ENCODE data around the gene DDRGK1.

DDRGK1 gene

GRCh38 chr20:3246682-3247081, 42.2 kb upstream of the DDRGK1 start:
- no peak overlapping the region for H3K4me3 ChIP-seq (ENCODE audit: low read depth, low read length)
- DNase-seq (ENCODE audit: low read depth) = no peak
- no peak for TF ChIP-seq CTCF (conservative IDR thresholded peaks at IDR 0.05; ENCODE audit: low read depth, low read length)

- no peak overlapping the region for H3K4me3 ChIP-seq (ENCODE audit: low read depth, low read length)
- no peak for DNase-seq (ENCODE audit: low read depth)
- no peak for TF ChIP-seq CTCF (conservative IDR thresholded peaks at IDR 0.05; ENCODE audit: low read depth, low read length)
Measured at GRCh38 chr20:3245711-3246110, 41.2 kb upstream of the DDRGK1 start.

- no peak for TF ChIP-seq CTCF (conservative IDR thresholded peaks at IDR 0.05; ENCODE audit: low read depth, low read length)
- no peak for DNase-seq (ENCODE audit: low read depth)
- H3K4me3 ChIP-seq (ENCODE audit: low read depth, low read length) = no peak overlapping the region
Measured at GRCh38 chr20:3245156-3245555, 40.7 kb upstream of the DDRGK1 start.

GRCh38 chr20:3244613-3245012, 40.1 kb upstream of the DDRGK1 start:
- DNase-seq (ENCODE audit: low read depth) = no peak
- no peak for TF ChIP-seq CTCF (conservative IDR thresholded peaks at IDR 0.05; ENCODE audit: low read depth, low read length)
- H3K4me3 ChIP-seq (ENCODE audit: low read depth, low read length) = no peak overlapping the region

GRCh38 chr20:3243718-3244358, 39.4 kb upstream of the DDRGK1 start:
- TF ChIP-seq CTCF (conservative IDR thresholded peaks at IDR 0.05; ENCODE audit: low read depth, low read length) = no peak
- DNase-seq (ENCODE audit: low read depth) = no peak
- H3K4me3 ChIP-seq (ENCODE audit: low read depth, low read length) = no peak overlapping the region

- no peak for TF ChIP-seq CTCF (conservative IDR thresholded peaks at IDR 0.05; ENCODE audit: low read depth, low read length)
- DNase-seq (ENCODE audit: low read depth) = no peak
- no peak overlapping the region for H3K4me3 ChIP-seq (ENCODE audit: low read depth, low read length)
Measured at GRCh38 chr20:3242172-3242692, 37.8 kb upstream of the DDRGK1 start.

- DNase-seq (ENCODE audit: low read depth) = no peak
- no peak overlapping the region for H3K4me3 ChIP-seq (ENCODE audit: low read depth, low read length)
Measured at GRCh38 chr20:3240776-3241363, 36.4 kb upstream of the DDRGK1 start.

More at GRCh38 chr20:3240776-3241363, 36.4 kb upstream of the DDRGK1 start:
- TF ChIP-seq CTCF (conservative IDR thresholded peaks at IDR 0.05; ENCODE audit: low read depth, low read length) = no peak
